Measurements from ENCODE around the gene YTHDF2. TPM values are rescaled to one million over a fixed set of nuclear protein-coding genes. Genes with fewer than 3 reads are reported as not detected.

YTHDF2 gene
- total RNA-seq, 1 experiment from 2014 or later, result 200 TPM

DNA sequence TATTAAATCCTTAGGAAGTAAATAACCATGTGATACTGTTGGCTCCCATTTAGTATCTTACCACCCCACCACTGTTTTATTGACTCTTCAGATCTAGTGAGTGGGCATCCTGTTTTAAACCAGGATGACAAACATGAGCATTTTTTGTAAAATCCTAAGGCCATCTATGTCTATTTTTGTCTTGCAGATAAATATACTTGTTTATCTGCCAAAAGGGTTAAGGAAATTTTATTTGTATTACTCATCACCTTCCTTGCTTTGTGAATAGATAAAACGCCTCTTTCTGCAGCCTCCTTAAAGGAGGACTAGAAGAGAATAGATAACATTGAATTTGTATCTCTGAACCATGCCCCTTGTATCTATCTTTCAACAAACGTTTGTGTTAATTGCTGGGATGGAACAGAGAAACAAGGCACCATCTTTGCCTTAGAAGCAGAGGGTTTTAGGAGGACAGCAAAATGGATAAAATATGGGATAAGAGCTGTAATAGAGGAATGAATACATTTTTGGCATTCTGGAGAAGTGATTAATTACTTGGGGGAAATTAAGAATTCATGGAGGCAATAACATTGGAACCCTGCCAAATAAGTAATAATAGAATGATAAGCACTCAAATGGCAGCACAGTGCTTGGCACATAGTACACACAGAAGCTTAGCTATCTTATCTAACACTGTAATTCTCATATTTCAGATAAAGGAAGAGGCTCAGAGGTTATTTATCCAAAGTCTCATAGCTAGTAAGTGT is 14.7 kb downstream of the YTHDF2 start:
- Histone ChIP-seq H3K4me2 (ENCODE audit: insufficient read depth, insufficient read length, low read length) (no peak overlapping the region), H3K4me1 (ENCODE audit: insufficient read depth, low read length) (0 out of 2 replicates have a peak, but pooled peaks cover 6% of the 10 kb centered on the region), H3K79me1 (ENCODE audit: insufficient read depth, low read depth, low read length, poor library complexity, severe bottlenecking) (no peaks in the 10 kb centered on the region), H3K23me2 (ENCODE audit: insufficient read length, low read depth, low read length, poor library complexity, severe bottlenecking) (no peaks in the 10 kb centered on the region), H3K56ac (ENCODE audit: insufficient read length, low read depth, low read length) (no peak overlapping the region), H3K9ac (ENCODE audit: extremely low read depth, insufficient read length, low read length) (no peak overlapping the region), H2BK12ac (ENCODE audit: insufficient read length, low read depth, low read length) (no peak overlapping the region), H2BK20ac (ENCODE audit: low read depth, low read length, poor library complexity, severe bottlenecking) (no peak overlapping the region), H3T11ph (ENCODE audit: low read length) (no peak overlapping the region), H3K4ac (ENCODE audit: low read depth, low read length) (no peak overlapping the region), H2BK5ac (ENCODE audit: insufficient read length, low read length) (no peak overlapping the region), H4K8ac (replicated peaks; ENCODE audit: insufficient read length, low read depth, low read length) (no peak overlapping the region), H3K27ac (ENCODE audit: insufficient read length, low read depth, low read length) (no peak overlapping the region), H3K23ac (ENCODE audit: insufficient read length, low read depth, low read length) (no peak overlapping the region), H2BK15ac (ENCODE audit: low read depth, low read length) (no peak overlapping the region), H4K91ac (ENCODE audit: insufficient read length, low read depth, low read length) (no peak overlapping the region), H2AFZ (ENCODE audit: low read length) (no peak overlapping the region), H3K9me3 (ENCODE audit: control insufficient read depth, low read depth, low read length) (no peaks in the 10 kb centered on the region), H4K5ac (ENCODE audit: insufficient read length, low read depth, low read length) (no peak overlapping the region), H4K20me1 (ENCODE audit: control insufficient read depth, insufficient read depth, insufficient read length) (no peaks in the 10 kb centered on the region), H2BK120ac (ENCODE audit: low read depth, low read length, poor library complexity, severe bottlenecking) (no peak overlapping the region), H3K79me2 (ENCODE audit: insufficient read depth, low read length) (peaks cover 87% of the 10 kb centered on the region), H2AK5ac (ENCODE audit: insufficient read length, low read length) (no peak overlapping the region), H3K18ac (ENCODE audit: insufficient read length, low read depth, low read length) (no peak overlapping the region), H3K27me3 (ENCODE audit: insufficient read depth, low read length) (no peaks in the 10 kb centered on the region), H3K14ac (ENCODE audit: insufficient read depth, low read length) (no peak overlapping the region)
- Mint-ChIP-seq H3K9me3 (no peaks in the 10 kb centered on the region), H3K27ac (no peak overlapping the region), H3K4me3 (no peak overlapping the region; a peak in 1 of 5 replicates), H3K36me3 (ENCODE audit: insufficient read depth in 1 of 3, low read depth in 3 of 3) (peaks cover 18 to 57% (median 40%) of the 10 kb centered on the region in 3 experiments; a peak in 6 of 7 replicates), H3K4me1 (peaks cover 24 to 27% of the 10 kb centered on the region in 2 experiments), H3K27me3 (ENCODE audit: low read depth) (no peaks in the 10 kb centered on the region)
- no peak for DNase-seq
- TF ChIP-seq, protein P1, sequence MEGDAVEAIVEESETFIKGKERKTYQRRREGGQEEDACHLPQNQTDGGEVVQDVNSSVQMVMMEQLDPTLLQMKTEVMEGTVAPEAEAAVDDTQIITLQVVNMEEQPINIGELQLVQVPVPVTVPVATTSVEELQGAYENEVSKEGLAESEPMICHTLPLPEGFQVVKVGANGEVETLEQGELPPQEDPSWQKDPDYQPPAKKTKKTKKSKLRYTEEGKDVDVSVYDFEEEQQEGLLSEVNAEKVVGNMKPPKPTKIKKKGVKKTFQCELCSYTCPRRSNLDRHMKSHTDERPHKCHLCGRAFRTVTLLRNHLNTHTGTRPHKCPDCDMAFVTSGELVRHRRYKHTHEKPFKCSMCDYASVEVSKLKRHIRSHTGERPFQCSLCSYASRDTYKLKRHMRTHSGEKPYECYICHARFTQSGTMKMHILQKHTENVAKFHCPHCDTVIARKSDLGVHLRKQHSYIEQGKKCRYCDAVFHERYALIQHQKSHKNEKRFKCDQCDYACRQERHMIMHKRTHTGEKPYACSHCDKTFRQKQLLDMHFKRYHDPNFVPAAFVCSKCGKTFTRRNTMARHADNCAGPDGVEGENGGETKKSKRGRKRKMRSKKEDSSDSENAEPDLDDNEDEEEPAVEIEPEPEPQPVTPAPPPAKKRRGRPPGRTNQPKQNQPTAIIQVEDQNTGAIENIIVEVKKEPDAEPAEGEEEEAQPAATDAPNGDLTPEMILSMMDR (conservative IDR thresholded peaks at IDR 0.05), result no peak
- WGBS (ENCODE audit: extremely low coverage, insufficient read length, low lambda C conversion rate), result no CpG with 5 or more reads among the region's 2 CpGs

Measured in H9 (cell line).